C4-2B (cell line): Measurements from ENCODE around the gene LTBP1.

ENCODE experiments used
- CTCF ChIP-seq: fragments of 450-650 bp; conservative IDR thresholded peaks from 2 replicates; pipeline ENCODE4 v1.5.1; 2017; ENCODE audit warnings: mild to moderate bottlenecking
- ZFX ChIP-seq: fragments of 450-650 bp; IDR thresholded peaks from 2 replicates; pipeline ENCODE4 v1.6.1; 2017

- TF ChIP-seq CTCF = peak; percentile 83
- no peak for TF ChIP-seq ZFX
Observed at GRCh38 chr2:33380001-33380609, 433.4 kb downstream of the LTBP1 start.
